HG03045 (cell line): ENCODE results near the gene AGXT.

ENCODE experiments used
- ATAC-seq: cut with Tn5 transposase; IDR thresholded peaks from one replicate; pipeline ENCODE4 v1.9.1; 2021; ENCODE audit warnings: mild to moderate bottlenecking, moderate library complexity; ENCODE audit not compliant: unreplicated experiment

The AGXT gene

GRCh38 chr2:240912878-240913809, 44.5 kb downstream of the AGXT start:
- ATAC-seq: no peak

- no peak for ATAC-seq
These were observed 45.4 kb downstream of the AGXT start for GRCh38 chr2:240913810-240914644.

- ATAC-seq: no peak
These were observed 46.3 kb downstream of the AGXT start for GRCh38 chr2:240914645-240915525.

GRCh38 chr2:240915526-240916341, 47.1 kb downstream of the AGXT start:
- ATAC-seq: no peak

GRCh38 chr2:240916571-240917008, 48.0 kb downstream of the AGXT start:
- no peak for ATAC-seq

GRCh38 chr2:240917009-240917683, 48.5 kb downstream of the AGXT start:
- no peak for ATAC-seq

GRCh38 chr2:240917684-240918257, 49.1 kb downstream of the AGXT start:
- no peak for ATAC-seq

GRCh38 chr2:240918258-240919091, 49.9 kb downstream of the AGXT start:
- ATAC-seq: no peak

GRCh38 chr2:240919161-240919781, 50.6 kb downstream of the AGXT start:
- ATAC-seq: no peak

- ATAC-seq: no peak
These were observed 51.5 kb downstream of the AGXT start for GRCh38 chr2:240919786-240920782.

- no peak for ATAC-seq
These were observed 52.2 kb downstream of the AGXT start for GRCh38 chr2:240920783-240921231.

GRCh38 chr2:240921311-240921994, 52.8 kb downstream of the AGXT start:
- ATAC-seq: no peak

- no peak for ATAC-seq
These were observed 53.3 kb downstream of the AGXT start for GRCh38 chr2:240921995-240922244.

GRCh38 chr2:240922245-240922981, 53.8 kb downstream of the AGXT start:
- no peak for ATAC-seq

- no peak for ATAC-seq
These were observed 54.4 kb downstream of the AGXT start for GRCh38 chr2:240922982-240923537.
